Adipose tissue (tissue), 3 donors: ENCODE data around the gene TRPV5. TPM values are rescaled to one million over a fixed set of nuclear protein-coding genes. Genes with fewer than 3 reads are reported as not detected.

Experiments used
- H3K27ac ChIP-seq: one replicate; pipeline ENCODE4 v1.5.1; 2013; ENCODE audit warnings: low read depth, low read length
- WGBS, 3 donors: extraction: QIAGEN DNeasy Blood & Tissue Kit; methylation state at CpG; one replicate each; pipeline ENCODE4 v1.1.7; 2013; 5-methylcytosine and 5-hydroxymethylcytosine counted together
- polyA plus RNA-seq, 3 donors: library from polyadenylated mRNA; stranded (reverse); fragments of 200-250 nt; gene quantifications; one replicate each; pipeline ENCODE4 v1.2.3, GENCODE V29; 2013
- donor health status: healthy with polysubstance abuse.
- donor health status: Bipolar disorder and iron deficiency.
- donor health status: healthy.

TRPV5 gene
- polyA plus RNA-seq, 3 donors: 0.05 TPM; not detected in 2

- H3K27ac ChIP-seq: no peak overlapping the region
- WGBS, 3 donors: 46 to 71% (median 65%) methylated on average over 2 of the region's 2 CpGs
Measured at GRCh38 chr7:142916508-142916907, 17.0 kb downstream of the TRPV5 start.

DNA sequence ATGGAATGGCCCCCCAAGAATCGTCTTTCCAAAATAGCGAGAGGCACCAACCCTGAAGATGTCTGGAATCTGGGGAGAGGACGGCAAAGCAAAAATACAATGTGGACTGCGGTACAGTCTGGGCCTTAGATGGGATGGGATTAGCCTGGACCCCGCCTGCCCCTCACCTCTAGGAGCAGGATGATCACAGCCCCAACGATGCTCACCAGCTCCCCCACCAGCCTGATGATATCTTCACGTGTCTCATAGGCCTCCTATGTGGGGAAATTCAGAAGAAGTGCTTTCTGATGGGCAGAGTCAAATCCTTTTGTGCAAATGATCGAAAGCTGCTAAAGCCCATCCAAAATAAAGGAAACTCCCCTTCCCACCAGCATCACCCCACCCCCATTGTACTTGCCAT, 18.2 kb downstream of the TRPV5 start:
- 87 to 93% (median 87%) methylated on average over 8 of the region's 8 CpGs for WGBS, 3 donors
- H3K27ac ChIP-seq: no peak overlapping the region

DNA sequence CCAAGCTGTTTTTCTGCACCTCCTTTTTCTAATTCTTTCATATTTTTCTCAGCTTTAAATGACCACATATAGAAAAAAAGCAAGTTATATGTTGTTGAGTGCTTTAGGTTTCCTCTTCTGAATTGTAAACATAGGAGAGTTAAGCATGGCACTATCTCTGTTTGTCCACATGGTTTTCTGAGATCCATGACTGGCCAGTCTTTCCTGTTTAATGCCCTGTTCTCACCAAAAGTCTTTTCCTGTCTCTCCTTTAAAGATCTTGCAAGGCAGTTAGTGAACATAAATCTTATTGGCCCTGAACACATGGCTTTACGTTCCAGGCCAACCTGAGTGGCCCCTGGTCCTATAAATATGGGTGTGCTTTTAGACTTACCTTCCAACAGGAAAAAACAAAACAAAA, 19.4 kb downstream of the TRPV5 start:
- no peak overlapping the region for H3K27ac ChIP-seq
- 43 to 65% (median 53%) methylated on average over 1 of the region's 1 CpG for WGBS, 3 donors

DNA sequence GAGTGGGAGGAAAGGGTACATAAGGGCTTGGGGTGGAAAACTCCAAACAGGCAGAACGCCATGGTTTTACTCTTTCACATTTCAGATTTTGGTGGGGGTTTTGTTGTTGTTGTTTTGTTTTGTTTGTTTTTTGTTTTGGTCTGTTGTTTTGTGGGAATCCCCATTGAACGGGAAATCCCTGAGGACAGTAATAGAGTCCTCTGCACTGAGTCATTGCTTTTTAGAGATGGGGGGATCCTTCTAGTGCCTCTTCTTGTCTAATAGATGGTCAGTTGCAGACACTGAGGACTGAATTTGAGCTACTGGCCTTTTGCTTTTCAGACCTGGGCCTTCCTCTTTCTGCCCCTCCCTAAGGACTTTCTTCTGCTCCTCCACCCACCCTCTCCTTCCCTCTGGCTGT, 20.0 kb downstream of the TRPV5 start:
- H3K27ac ChIP-seq: no peak overlapping the region
- WGBS, 3 donors: 78 to 89% (median 89%) methylated on average over 2 of the region's 2 CpGs

GRCh38 chr7:142913051-142913450, 20.5 kb downstream of the TRPV5 start:
- WGBS, 3 donors: 53 to 74% (median 65%) methylated on average over 3 of the region's 3 CpGs
- H3K27ac ChIP-seq: no peak overlapping the region

DNA sequence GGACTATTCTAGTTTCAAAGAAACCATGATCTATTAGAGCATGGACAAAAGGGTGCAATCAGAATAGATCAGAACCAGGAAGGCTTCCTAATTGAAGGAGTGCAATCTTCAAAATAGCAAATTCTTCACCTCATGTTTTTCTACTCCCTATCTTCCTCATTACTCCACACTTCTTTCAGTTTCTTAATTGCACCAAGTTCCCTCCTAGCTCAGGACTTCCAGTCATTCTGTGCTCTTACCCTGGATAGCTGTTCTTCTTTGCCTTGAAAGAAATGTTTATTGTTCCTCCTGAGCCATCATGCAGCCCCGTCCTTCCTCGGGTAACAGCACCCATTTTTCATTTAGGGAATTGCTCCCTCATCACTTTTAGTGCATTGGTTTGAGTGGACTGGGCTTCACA, 23.1 kb downstream of the TRPV5 start:
- WGBS, 3 donors: 47 to 78% (median 68%) methylated on average over 2 of the region's 2 CpGs

DNA sequence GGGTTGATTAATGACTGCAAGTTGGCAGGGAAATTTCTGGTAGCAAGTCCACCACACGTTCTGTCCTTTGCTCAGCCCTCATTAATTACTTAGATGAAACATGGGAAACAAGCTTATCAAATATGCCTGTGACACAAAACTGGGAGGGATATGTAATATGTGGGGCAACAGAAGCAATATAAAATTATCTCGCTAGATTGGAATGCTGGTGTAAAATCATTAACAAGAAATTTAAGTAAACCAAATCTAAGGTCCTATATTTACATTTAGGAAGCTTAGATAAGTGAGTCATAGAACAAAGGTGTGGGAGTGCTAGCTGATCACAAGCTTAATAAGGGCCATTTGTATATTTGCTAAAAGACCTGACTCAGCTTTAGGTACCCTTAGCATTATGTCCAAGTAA, 23.5 kb downstream of the TRPV5 start:
- H3K27ac ChIP-seq: no peak overlapping the region
- 22 to 59% (median 54%) methylated on average over 2 of the region's 2 CpGs for WGBS, 3 donors

More for the DNA sequence above, 23.1 kb downstream of the TRPV5 start:
- no peak overlapping the region for H3K27ac ChIP-seq

DNA sequence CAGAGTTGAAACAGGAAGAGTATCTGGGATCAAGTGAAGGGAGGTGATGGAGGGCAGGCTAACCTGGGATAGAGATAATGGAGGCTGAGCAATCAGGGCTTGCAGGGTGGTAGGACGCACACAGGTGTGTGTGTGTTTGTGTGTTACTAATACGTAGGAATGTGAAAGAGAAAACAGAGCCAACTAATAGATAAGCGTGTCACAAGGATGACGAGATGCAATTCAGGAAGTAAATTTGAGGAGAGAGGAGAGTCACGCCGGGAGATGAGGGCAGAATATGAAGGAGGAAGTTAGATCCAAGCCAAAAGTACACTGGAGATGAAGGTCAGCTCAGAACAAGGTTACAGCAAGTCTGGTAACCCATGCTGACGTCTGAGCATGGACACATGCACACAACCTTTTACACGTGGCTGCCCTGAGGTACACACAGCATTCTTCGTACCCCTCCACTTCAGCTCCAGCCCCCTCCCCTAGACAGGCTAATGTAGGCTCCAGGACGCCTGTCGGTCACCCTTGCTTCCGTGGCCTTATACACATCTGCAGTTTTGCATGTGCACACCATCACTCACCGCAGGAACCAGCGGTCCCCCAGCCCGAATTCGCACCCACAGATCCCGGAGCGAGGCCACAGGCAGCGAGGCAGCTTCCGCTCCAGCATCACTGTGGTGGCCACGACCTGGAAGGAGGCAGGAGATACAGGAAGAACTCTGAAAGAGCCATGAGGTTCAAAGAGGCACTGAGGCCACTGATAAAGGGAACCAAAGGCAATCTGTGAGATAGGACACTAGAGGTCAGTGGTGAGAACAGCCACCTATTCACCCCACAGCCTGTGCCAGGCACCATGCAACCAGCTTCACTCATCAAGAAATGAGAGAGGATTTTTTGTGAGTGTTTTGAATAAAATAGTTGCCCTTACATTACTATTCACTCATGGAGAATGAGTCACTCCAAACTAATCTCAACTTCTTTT, 24.3 kb downstream of the TRPV5 start:
- 52 to 66% (median 65%) methylated on average over 21 of the region's 21 CpGs for WGBS, 3 donors

DNA sequence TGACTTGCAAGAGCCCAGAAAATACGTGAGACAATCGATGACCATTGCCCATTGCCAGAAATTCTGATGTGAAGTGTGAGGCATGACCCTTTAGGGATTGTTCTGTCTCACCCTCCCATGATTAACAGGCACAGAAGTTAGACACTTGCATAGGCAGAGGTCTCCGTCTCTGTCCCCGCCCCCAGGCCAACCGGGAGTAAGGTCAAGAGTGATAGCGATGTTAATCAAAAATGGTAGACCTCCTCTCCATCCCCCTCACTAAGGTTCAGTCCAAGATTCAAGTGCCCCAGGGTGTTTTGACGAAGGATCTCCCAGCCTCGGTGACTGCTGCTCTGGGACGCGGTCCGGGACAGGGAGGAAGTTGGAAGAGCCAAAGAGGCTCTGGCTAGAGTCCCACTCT, 25.3 kb downstream of the TRPV5 start:
- 77 to 82% (median 81%) methylated on average over 11 of the region's 11 CpGs for WGBS, 3 donors
- no peak overlapping the region for H3K27ac ChIP-seq

More for the DNA sequence above, 24.3 kb downstream of the TRPV5 start:
- H3K27ac ChIP-seq: no peak overlapping the region

GRCh38 chr7:142906643-142907042, 26.9 kb downstream of the TRPV5 start:
- WGBS, 3 donors: 60 to 95% (median 87%) methylated on average over 2 of the region's 2 CpGs
- no peak overlapping the region for H3K27ac ChIP-seq

GRCh38 chr7:142905759-142906158, 27.8 kb downstream of the TRPV5 start:
- WGBS, 3 donors: 77 to 78% (median 78%) methylated on average over 2 of the region's 2 CpGs

DNA sequence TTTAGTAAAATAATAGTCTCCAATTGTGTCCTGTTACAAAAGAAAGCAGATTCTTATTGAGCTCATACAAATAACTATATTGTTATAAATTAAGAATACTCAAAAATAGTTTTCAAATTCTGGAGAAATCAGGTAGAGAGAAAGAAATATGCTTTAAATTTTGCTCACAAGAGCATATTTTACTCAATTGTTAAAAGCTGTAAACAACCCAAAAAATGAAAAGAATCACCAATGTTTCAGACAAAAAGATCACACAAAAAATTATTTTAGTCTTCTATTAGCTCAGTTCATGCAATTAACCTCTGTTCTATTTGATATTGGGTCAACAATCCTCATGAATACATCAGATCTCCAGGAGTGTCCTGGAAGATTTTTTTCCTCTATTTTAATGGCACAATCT, 29.4 kb downstream of the TRPV5 start:
- no peak overlapping the region for H3K27ac ChIP-seq

More at GRCh38 chr7:142905759-142906158, 27.8 kb downstream of the TRPV5 start:
- no peak overlapping the region for H3K27ac ChIP-seq

DNA sequence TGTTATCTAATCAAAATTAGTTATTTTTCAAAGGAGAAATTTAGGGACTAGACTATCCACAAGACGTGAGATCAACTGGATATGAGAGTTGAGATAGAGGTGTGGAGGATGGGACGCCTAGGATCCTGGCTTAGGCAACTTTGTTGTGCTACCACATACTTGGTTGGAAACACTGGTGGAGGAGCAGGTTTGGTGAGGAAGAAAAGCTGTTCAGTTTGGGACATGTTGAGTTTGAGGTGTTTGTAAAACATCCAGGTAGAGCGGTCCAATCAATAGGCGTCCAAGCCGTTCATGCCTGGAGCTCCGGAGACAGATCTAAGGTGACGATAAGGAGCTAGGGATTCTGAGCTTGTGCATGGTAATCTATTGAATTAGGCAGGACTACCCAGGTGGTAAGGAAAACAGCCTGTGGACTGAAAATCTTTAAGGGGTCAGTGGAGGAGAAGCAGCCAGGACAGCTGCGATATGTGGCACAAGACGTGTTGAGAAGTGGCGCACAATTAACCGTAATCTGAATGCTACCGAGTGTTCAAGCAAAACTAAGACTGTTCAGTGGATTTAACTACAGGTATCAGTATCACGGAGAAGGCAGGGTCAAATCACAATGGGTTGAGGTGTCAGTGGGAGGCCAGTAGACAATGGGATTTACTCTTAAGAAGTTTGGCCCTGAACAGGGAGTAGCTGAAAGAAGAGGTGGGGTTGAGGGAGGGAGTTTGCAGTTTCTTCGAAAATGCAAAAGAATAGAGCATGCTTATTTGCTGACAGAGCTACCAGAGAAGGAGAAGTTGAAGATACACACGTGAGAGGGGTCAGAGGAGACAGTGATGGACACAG, 31.9 kb downstream of the TRPV5 start:
- WGBS, 3 donors: 66 to 88% (median 83%) methylated on average over 15 of the region's 15 CpGs
- H3K27ac ChIP-seq: no peak overlapping the region

GRCh38 chr7:142899661-142900060, 33.9 kb downstream of the TRPV5 start:
- H3K27ac ChIP-seq: no peak overlapping the region
- whole genome bisulfite sequencing, 3 donors: 23 to 33% (median 30%) methylated on average over 3 of the region's 3 CpGs

DNA sequence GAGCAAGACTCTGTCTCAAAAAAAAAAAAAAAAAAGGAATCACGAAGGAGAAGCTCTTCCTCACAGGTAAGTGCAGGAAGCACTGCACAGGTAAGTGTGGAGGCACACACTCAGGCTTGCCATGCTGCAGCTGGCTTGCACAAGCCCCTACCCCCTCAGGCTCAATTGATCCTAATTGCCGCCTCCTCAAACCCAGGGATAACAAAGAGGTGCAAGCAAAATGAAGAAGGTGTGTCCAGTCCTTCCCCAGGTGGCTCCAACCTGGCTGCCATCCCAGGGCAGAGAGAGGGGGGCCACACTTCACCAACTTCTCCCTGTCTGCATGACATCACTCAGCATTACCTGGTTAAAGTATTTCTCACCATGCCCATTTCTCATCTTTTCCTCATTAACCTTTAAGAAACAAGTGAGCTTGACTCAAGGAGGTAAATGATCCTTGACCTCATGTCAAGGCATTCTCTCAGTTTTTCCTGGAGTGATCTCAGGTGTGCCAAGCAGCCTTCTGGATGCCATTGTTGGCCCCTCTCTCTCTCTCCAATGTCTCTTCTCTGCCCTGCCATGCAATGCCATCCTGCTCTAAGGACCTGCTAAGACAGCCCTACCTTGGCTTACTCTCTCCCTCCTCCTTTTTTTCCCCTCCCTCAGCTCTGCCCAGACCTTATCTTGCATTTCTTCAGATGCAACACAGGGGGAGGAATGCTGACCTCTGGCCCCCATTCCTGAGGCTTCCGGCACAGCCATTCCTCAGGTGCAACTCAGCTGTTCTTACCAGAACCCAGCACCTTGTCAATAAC, 35.0 kb downstream of the TRPV5 start:
- WGBS, 3 donors: 41 to 83% (median 69%) methylated on average over 3 of the region's 3 CpGs
- H3K27ac ChIP-seq: no peak overlapping the region

DNA sequence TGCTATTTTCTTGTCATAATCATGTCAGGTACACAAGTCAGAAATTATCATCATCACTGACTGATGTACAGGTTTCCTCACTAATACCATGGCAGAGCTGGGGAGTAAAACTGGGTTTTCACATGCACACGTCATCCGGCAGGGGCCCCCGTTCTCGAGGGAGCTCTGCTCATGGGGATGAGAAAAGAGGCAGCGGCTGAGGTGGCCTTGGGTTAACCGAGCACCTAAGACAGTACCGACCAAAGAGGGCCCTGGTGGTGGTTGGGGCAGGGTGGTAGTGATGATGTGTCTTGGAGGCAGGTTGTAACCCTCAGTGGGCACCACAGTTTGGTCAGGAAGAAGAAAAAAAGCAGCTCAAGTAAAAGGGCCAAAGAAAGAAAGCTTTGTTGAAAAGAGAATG, 35.9 kb downstream of the TRPV5 start:
- no peak overlapping the region for H3K27ac ChIP-seq
- 88 to 93% (median 90%) methylated on average over 7 of the region's 7 CpGs for WGBS, 3 donors

- 81 to 88% (median 84%) methylated on average over 3 of the region's 3 CpGs for WGBS, 3 donors
Measured at GRCh38 chr7:142896741-142897379, 36.7 kb downstream of the TRPV5 start.

GRCh38 chr7:142896151-142896550, 37.4 kb downstream of the TRPV5 start:
- H3K27ac ChIP-seq: no peak overlapping the region
- 80 to 88% (median 87%) methylated on average over 3 of the region's 3 CpGs for WGBS, 3 donors

More at GRCh38 chr7:142896741-142897379, 36.7 kb downstream of the TRPV5 start:
- H3K27ac ChIP-seq: no peak overlapping the region
